BLaER1 treated with 17β-estradiol and CSF1 and Interleukin-3, amounts not matched to agents 10 nM and 100 nM (cell line): ENCODE data around the gene IFI27L2.

ENCODE experiments used
- H3K27ac ChIP-seq, 11 experiments: shearing (Covaris generic); formaldehyde crosslinking; 2 replicates each; pipeline ENCODE4 v1.8.1; 2022
- H3K27me3 ChIP-seq, 11 experiments: shearing (Covaris generic); formaldehyde crosslinking; 2 replicates each; pipeline ENCODE4 v1.8.1; 2022
- H3K36me3 ChIP-seq, 11 experiments: shearing (Covaris generic); formaldehyde crosslinking; 2 replicates each; pipeline ENCODE4 v1.8.1; 2022
- H3K4me1 ChIP-seq, 10 experiments: shearing (Covaris generic); formaldehyde crosslinking; 2 replicates each; pipeline ENCODE4 v1.8.1; 2022
- H3K4me2 ChIP-seq, 11 experiments: shearing (Covaris generic); formaldehyde crosslinking; 2 replicates each; pipeline ENCODE4 v1.8.1; 2022
- H3K4me3 ChIP-seq, 10 experiments: shearing (Covaris generic); formaldehyde crosslinking; 2 replicates each; pipeline ENCODE4 v1.8.1; 2022
- H3K9ac ChIP-seq, 11 experiments: shearing (Covaris generic); formaldehyde crosslinking; 2 replicates each; pipeline ENCODE4 v1.8.1; 2022
- H3K9me3 ChIP-seq, 11 experiments: shearing (Covaris generic); formaldehyde crosslinking; replicated peaks in 1 of 11; 2 replicates each; pipeline ENCODE4 v1.8.1; 2022
- H4K20me1 ChIP-seq, 11 experiments: shearing (Covaris generic); formaldehyde crosslinking; 2 replicates each; pipeline ENCODE4 v1.8.1; 2022
- Cebpa-rat ChIP-seq, 11 experiments: shearing (Covaris generic); IDR thresholded peaks; 2 replicates each; pipeline ENCODE4 v1.8.1; 2022

Gene IFI27L2

GRCh38 chr14:94172545-94172944, 43.1 kb upstream of the IFI27L2 start:
- Histone ChIP-seq H4K20me1 (peaks cover 0 to 20% (median 0%) of the 10 kb centered on the region in 11 experiments; a peak in 6 of 22 replicates), H3K27ac (no peak overlapping the region), H3K27me3 (peaks cover 34 to 49% (median 42%) of the 10 kb centered on the region in 11 experiments), H3K36me3 (no peaks in the 10 kb centered on the region), H3K4me1 (peaks cover 0 to 17% (median 7%) of the 10 kb centered on the region in 10 experiments; a peak in 14 of 20 replicates), H3K9me3 (no peaks in the 10 kb centered on the region), H3K4me2 (0 out of 22 replicates have a peak overlapping the region, but pooled peaks of 1 of the 11 experiments have one; percentile 91), H3K4me3 (no peak overlapping the region), H3K9ac (no peak overlapping the region)
- TF ChIP-seq Cebpa-rat (IDR thresholded peaks at IDR 0.05) = no peak

GRCh38 chr14:94171208-94171607, 41.8 kb upstream of the IFI27L2 start:
- H3K27me3 ChIP-seq = peaks cover 20 to 35% (median 29%) of the 10 kb centered on the region in 11 experiments
- no peaks in the 10 kb centered on the region for H3K36me3 ChIP-seq
- H3K4me3 ChIP-seq = no peak overlapping the region
- H3K9me3 ChIP-seq = no peaks in the 10 kb centered on the region
- H3K4me2 ChIP-seq = no peak overlapping the region
- no peak overlapping the region for H3K9ac ChIP-seq
- no peak for TF ChIP-seq Cebpa-rat (IDR thresholded peaks at IDR 0.05)
- H3K4me1 ChIP-seq = peaks cover 0 to 17% (median 7%) of the 10 kb centered on the region in 10 experiments; a peak in 14 of 20 replicates
- H3K27ac ChIP-seq = no peak overlapping the region
- peaks cover 0 to 16% (median 0%) of the 10 kb centered on the region in 11 experiments; a peak in 6 of 22 replicates for H4K20me1 ChIP-seq

DNA sequence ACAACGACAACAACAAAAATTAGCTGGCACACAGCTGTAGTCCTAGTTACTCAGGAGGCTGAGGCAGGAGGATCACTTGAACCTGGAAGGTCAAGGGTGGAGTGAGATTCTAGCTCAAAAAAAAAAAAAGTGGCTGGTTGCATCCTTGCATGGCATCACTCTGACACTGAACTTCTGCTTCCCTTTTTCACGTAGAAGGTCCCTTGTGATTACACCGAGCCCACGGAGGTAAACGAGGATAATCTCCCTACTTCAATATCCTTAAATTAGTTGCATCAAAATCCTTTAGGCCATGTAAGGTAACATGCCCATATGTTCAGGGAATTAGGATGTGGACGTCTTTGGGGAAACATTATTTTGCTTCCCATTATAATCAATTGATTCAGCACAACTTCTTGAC, 40.7 kb upstream of the IFI27L2 start:
- Histone ChIP-seq H3K4me1 (peaks cover 0 to 14% (median 7%) of the 10 kb centered on the region in 10 experiments; a peak in 14 of 20 replicates), H3K9me3 (no peaks in the 10 kb centered on the region), H3K36me3 (no peaks in the 10 kb centered on the region), H3K4me2 (no peak overlapping the region), H3K27ac (no peak overlapping the region), H3K27me3 (peaks cover 10 to 25% (median 18%) of the 10 kb centered on the region in 11 experiments), H4K20me1 (peaks cover 0 to 8% (median 0%) of the 10 kb centered on the region in 11 experiments; a peak in 3 of 22 replicates), H3K9ac (no peak overlapping the region), H3K4me3 (no peak overlapping the region)
- no peak for TF ChIP-seq Cebpa-rat (IDR thresholded peaks at IDR 0.05)

GRCh38 chr14:94165744-94166143, 36.3 kb upstream of the IFI27L2 start:
- Histone ChIP-seq H3K4me2 (no peak overlapping the region), H4K20me1 (no peaks in the 10 kb centered on the region), H3K4me3 (no peak overlapping the region), H3K9ac (no peak overlapping the region), H3K9me3 (no peaks in the 10 kb centered on the region), H3K27me3 (no peaks in the 10 kb centered on the region), H3K4me1 (peaks cover 22 to 41% (median 33%) of the 10 kb centered on the region in 10 experiments), H3K36me3 (no peaks in the 10 kb centered on the region), H3K27ac (no peak overlapping the region)
- no peak for TF ChIP-seq Cebpa-rat (IDR thresholded peaks at IDR 0.05)

GRCh38 chr14:94164685-94165431, 35.5 kb upstream of the IFI27L2 start:
- H3K4me2 ChIP-seq = peak overlapping the region in 1 of 11 experiments; percentile 48; a peak in 4 of 22 replicates
- no peak overlapping the region for H3K4me3 ChIP-seq

GRCh38 chr14:94163796-94164195, 34.4 kb upstream of the IFI27L2 start:
- Histone ChIP-seq H4K20me1 (no peaks in the 10 kb centered on the region), H3K27me3 (no peaks in the 10 kb centered on the region), H3K4me3 (no peak overlapping the region), H3K4me2 (peak overlapping the region; percentile 7 to 81 (median 46); a peak in 19 of 22 replicates), H3K36me3 (no peaks in the 10 kb centered on the region), H3K9me3 (no peaks in the 10 kb centered on the region), H3K4me1 (peaks cover 23 to 44% (median 37%) of the 10 kb centered on the region in 10 experiments), H3K9ac (peak overlapping the region in 2 of 11 experiments; percentile 13 to 17; a peak in 2 of 22 replicates), H3K27ac (peak overlapping the region in 1 of 11 experiments; percentile 13; a peak in 1 of 22 replicates)
- no peak for TF ChIP-seq Cebpa-rat (IDR thresholded peaks at IDR 0.05)

More at GRCh38 chr14:94164685-94165431, 35.5 kb upstream of the IFI27L2 start:
- Histone ChIP-seq H3K9me3 (no peaks in the 10 kb centered on the region), H3K36me3 (no peaks in the 10 kb centered on the region), H3K27ac (no peak overlapping the region; a peak in 1 of 22 replicates), H4K20me1 (no peaks in the 10 kb centered on the region), H3K27me3 (no peaks in the 10 kb centered on the region), H3K4me1 (peaks cover 23 to 43% (median 35%) of the 10 kb centered on the region in 10 experiments), H3K9ac (no peak overlapping the region)
- no peak for TF ChIP-seq Cebpa-rat (IDR thresholded peaks at IDR 0.05)

DNA sequence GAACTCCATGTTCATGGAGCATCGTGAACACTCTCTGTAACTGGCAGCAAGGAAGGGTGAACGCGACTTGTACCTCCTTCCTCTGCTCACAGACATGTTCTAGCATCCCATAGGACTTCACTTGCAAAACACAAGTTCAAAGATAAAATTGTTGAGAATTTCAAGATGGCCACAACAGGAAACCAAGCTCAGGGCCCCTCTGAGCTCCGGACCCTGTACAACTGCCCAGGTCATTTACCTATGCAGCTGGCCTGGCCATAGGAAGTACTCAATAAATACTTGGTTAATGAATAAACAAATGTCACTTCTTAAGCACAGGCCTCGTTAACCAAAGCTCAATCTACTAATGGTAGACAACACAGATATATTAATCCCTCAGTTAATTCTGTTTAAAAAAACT, 33.1 kb upstream of the IFI27L2 start:
- H3K27ac ChIP-seq = peak overlapping the region in 3 of 11 experiments; percentile 2 to 12 (median 8); a peak in 4 of 22 replicates
- peak overlapping the region; percentile 28 to 81 (median 62) for H3K4me2 ChIP-seq
- peaks cover 34 to 55% (median 47%) of the 10 kb centered on the region in 10 experiments for H3K4me1 ChIP-seq
- no peak overlapping the region for H3K4me3 ChIP-seq
- TF ChIP-seq Cebpa-rat (IDR thresholded peaks at IDR 0.05) = no peak
- H3K9me3 ChIP-seq = no peaks in the 10 kb centered on the region
- no peaks in the 10 kb centered on the region for H4K20me1 ChIP-seq
- H3K9ac ChIP-seq = no peak overlapping the region
- no peaks in the 10 kb centered on the region for H3K36me3 ChIP-seq
- no peaks in the 10 kb centered on the region for H3K27me3 ChIP-seq

GRCh38 chr14:94161981-94162380, 32.6 kb upstream of the IFI27L2 start:
- no peak overlapping the region for H3K9ac ChIP-seq
- no peaks in the 10 kb centered on the region for H3K27me3 ChIP-seq
- peaks cover 34 to 55% (median 47%) of the 10 kb centered on the region in 10 experiments for H3K4me1 ChIP-seq
- H3K36me3 ChIP-seq = no peaks in the 10 kb centered on the region
- H3K9me3 ChIP-seq = no peaks in the 10 kb centered on the region
- peak overlapping the region in 4 of 11 experiments; percentile 2 to 21 (median 10); a peak in 4 of 22 replicates for H3K27ac ChIP-seq
- TF ChIP-seq Cebpa-rat (IDR thresholded peaks at IDR 0.05) = no peak
- H3K4me3 ChIP-seq = no peak overlapping the region
- H3K4me2 ChIP-seq = peak overlapping the region; percentile 28 to 81 (median 62)
- no peaks in the 10 kb centered on the region for H4K20me1 ChIP-seq

- Histone ChIP-seq H3K27ac (peak overlapping the region in 1 of 11 experiments; percentile 21; a peak in 1 of 22 replicates), H3K9me3 (peaks cover 0 to 3% (median 0%) of the 10 kb centered on the region in 11 experiments; a peak in 1 of 22 replicates), H3K4me1 (peaks cover 34 to 55% (median 47%) of the 10 kb centered on the region in 10 experiments), H3K36me3 (no peaks in the 10 kb centered on the region), H4K20me1 (no peaks in the 10 kb centered on the region), H3K4me2 (peak overlapping the region; percentile 3 to 81 (median 34); a peak in 13 of 22 replicates), H3K4me3 (no peak overlapping the region), H3K9ac (no peak overlapping the region), H3K27me3 (no peaks in the 10 kb centered on the region)
- no peak for TF ChIP-seq Cebpa-rat (IDR thresholded peaks at IDR 0.05)
These were observed 31.7 kb upstream of the IFI27L2 start for GRCh38 chr14:94161058-94161457.
